Measurements from ENCODE around the gene NFATC1.

NFATC1 gene

DNA sequence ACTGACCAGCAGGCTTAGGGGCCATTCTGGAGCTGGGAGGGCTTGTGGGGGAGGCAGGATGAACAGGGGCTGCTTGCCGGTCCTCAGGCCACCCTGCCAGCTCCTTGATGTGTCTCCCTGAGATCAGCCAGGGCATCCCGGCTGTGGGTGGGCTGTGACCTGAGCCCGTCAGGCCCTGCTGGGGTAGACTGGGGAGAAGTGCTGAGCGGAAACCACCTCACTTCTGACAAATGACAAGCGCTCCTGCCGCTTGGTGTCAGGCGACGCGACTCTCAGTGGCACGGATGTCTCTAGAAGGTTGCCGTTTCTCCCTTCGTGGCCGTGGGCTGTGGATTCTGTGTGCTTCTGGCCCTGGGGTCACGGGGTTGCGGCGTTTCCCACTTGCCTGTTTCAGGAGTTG, 45.7 kb downstream of the NFATC1 start:
- TF ChIP-seq, protein P1, sequence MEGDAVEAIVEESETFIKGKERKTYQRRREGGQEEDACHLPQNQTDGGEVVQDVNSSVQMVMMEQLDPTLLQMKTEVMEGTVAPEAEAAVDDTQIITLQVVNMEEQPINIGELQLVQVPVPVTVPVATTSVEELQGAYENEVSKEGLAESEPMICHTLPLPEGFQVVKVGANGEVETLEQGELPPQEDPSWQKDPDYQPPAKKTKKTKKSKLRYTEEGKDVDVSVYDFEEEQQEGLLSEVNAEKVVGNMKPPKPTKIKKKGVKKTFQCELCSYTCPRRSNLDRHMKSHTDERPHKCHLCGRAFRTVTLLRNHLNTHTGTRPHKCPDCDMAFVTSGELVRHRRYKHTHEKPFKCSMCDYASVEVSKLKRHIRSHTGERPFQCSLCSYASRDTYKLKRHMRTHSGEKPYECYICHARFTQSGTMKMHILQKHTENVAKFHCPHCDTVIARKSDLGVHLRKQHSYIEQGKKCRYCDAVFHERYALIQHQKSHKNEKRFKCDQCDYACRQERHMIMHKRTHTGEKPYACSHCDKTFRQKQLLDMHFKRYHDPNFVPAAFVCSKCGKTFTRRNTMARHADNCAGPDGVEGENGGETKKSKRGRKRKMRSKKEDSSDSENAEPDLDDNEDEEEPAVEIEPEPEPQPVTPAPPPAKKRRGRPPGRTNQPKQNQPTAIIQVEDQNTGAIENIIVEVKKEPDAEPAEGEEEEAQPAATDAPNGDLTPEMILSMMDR (IDR thresholded peaks at IDR 0.05; ENCODE audit: borderline replicate concordance, extremely low read depth, low read length, poor library complexity, severe bottlenecking), result no peak
- TF ChIP-seq EZH2 (IDR thresholded peaks at IDR 0.05; ENCODE audit: borderline replicate concordance, low read depth, low read length, severe bottlenecking), result no peak
- Histone ChIP-seq H3K9ac (ENCODE audit: low read depth, low read length) (no peak overlapping the region), H3K27ac (ENCODE audit: low read length) (no peak overlapping the region), H2AFZ (ENCODE audit: low read depth, low read length) (no peak overlapping the region), H3K9me3 (ENCODE audit: insufficient read depth, low read length, severe bottlenecking) (no peaks in the 10 kb centered on the region), H4K20me1 (ENCODE audit: insufficient read depth, low read length) (peaks cover 50% of the 10 kb centered on the region), H3K4me2 (ENCODE audit: insufficient read depth, low read length) (no peak overlapping the region), H3K79me2 (ENCODE audit: insufficient read depth, low read length) (no peaks in the 10 kb centered on the region), H3K36me3 (ENCODE audit: insufficient read depth, low read length) (no peaks in the 10 kb centered on the region; the same call in 1 of the 2 replicates), H3K4me1 (ENCODE audit: insufficient read depth, low read length) (0 out of 2 replicates have a peak, but pooled peaks cover 8% of the 10 kb centered on the region), H3K4me3 (ENCODE audit: low read depth in 1 of 2, low read length in 2 of 2) (no peak overlapping the region), H3K27me3 (ENCODE audit: insufficient read depth, low read length, poor library complexity) (no peaks in the 10 kb centered on the region)
- DNase-seq (no peak), ATAC-seq (ENCODE audit: insufficient read depth, low read depth) (no peak)

DNA sequence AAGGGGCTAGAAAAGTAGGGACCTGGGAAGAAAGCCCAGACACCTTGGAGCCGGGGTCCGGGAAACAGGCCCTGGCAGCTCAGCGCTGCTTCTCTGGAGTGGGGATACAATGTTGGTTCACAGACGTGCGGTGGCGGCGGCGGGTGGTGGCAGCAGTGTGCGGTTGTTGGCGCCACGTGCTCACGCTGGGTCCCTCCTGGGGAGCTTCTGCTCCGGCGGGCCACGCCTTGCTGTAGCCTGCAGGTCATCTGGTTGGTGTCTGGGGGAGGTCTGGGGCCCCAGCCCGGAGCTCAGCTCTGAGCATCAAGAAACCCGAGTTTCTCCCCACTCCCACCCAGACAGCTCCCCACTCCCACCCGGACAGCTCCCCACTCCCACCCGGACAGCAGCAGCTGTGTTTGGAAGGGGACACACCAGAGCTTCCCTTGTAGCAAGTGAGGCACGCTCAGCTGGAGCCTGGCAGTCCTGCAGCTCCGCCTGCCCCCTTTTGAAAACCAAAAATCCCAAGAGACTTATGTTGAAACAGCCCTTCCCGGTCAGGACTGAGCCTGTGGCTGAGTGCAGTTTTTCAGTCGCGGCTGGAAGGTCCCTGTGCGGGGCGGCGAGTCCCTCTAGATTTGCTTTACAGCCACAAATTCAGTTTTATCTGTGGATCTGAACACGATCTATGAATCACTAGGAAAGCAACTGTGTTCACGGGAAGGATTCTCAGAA, 46.9 kb downstream of the NFATC1 start:
- H2AFZ ChIP-seq (ENCODE audit: low read depth, low read length), result no peak overlapping the region
- no peak overlapping the region for H3K4me2 ChIP-seq (ENCODE audit: insufficient read depth, low read length)
- no peak overlapping the region for H3K27ac ChIP-seq (ENCODE audit: low read length)
- no peaks in the 10 kb centered on the region for H3K79me2 ChIP-seq (ENCODE audit: insufficient read depth, low read length)
- TF ChIP-seq EZH2 (IDR thresholded peaks at IDR 0.05; ENCODE audit: borderline replicate concordance, low read depth, low read length, severe bottlenecking), result no peak
- TF ChIP-seq, protein P1 (IDR thresholded peaks at IDR 0.05; ENCODE audit: borderline replicate concordance, extremely low read depth, low read length, poor library complexity, severe bottlenecking), result no peak
- H3K4me3 ChIP-seq (ENCODE audit: low read depth in 1 of 2, low read length in 2 of 2), result no peak overlapping the region
- H3K27me3 ChIP-seq (ENCODE audit: insufficient read depth, low read length, poor library complexity), result no peaks in the 10 kb centered on the region
- ATAC-seq (ENCODE audit: insufficient read depth, low read depth), result peak; percentile 48; the same call in 2 of the 3 replicates
- no peaks in the 10 kb centered on the region for H3K9me3 ChIP-seq (ENCODE audit: insufficient read depth, low read length, severe bottlenecking)
- H3K9ac ChIP-seq (ENCODE audit: low read depth, low read length), result no peak overlapping the region
- H3K4me1 ChIP-seq (ENCODE audit: insufficient read depth, low read length), result 0 out of 2 replicates have a peak, but pooled peaks cover 8% of the 10 kb centered on the region
- H4K20me1 ChIP-seq (ENCODE audit: insufficient read depth, low read length), result peaks cover 49% of the 10 kb centered on the region
- no peaks in the 10 kb centered on the region; the same call in 1 of the 2 replicates for H3K36me3 ChIP-seq (ENCODE audit: insufficient read depth, low read length)
- DNase-seq, result peak; percentile 30

DNA sequence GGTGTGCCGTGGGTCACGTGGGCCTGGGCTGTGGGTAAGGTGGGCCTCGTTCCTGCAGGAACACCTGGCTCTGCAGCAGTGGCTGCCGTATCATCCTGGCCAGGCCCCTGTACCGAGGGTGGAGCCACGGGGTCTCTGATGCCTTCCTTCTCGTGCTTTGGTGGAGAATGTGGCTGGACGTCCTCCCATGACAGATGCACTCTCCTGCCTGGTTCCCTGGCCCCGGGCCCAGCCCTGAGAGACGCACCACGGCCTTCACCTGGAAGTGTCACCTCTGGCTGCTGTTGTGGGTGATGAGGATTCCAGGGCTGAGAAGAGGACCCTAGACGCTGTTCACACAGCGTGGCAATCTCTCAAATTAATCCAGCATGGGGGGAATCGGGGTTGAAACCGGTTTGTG, 49.5 kb downstream of the NFATC1 start:
- no peak overlapping the region for H2AFZ ChIP-seq (ENCODE audit: low read depth, low read length)
- H3K4me3 ChIP-seq (ENCODE audit: low read depth in 1 of 2, low read length in 2 of 2), result no peak overlapping the region
- H3K9ac ChIP-seq (ENCODE audit: low read depth, low read length), result no peak overlapping the region
- H3K27me3 ChIP-seq (ENCODE audit: insufficient read depth, low read length, poor library complexity), result no peaks in the 10 kb centered on the region
- H3K4me1 ChIP-seq (ENCODE audit: insufficient read depth, low read length), result 0 out of 2 replicates have a peak, but pooled peaks cover 8% of the 10 kb centered on the region
- H3K79me2 ChIP-seq (ENCODE audit: insufficient read depth, low read length), result no peaks in the 10 kb centered on the region
- H3K4me2 ChIP-seq (ENCODE audit: insufficient read depth, low read length), result no peak overlapping the region
- H4K20me1 ChIP-seq (ENCODE audit: insufficient read depth, low read length), result peaks cover 41% of the 10 kb centered on the region
- ATAC-seq (ENCODE audit: insufficient read depth, low read depth), result no peak
- TF ChIP-seq, protein P1 (IDR thresholded peaks at IDR 0.05; ENCODE audit: borderline replicate concordance, extremely low read depth, low read length, poor library complexity, severe bottlenecking), result no peak
- no peak for TF ChIP-seq EZH2 (IDR thresholded peaks at IDR 0.05; ENCODE audit: borderline replicate concordance, low read depth, low read length, severe bottlenecking)
- H3K36me3 ChIP-seq (ENCODE audit: insufficient read depth, low read length), result peaks cover 4% of the 10 kb centered on the region
- DNase-seq, result no peak
- no peaks in the 10 kb centered on the region for H3K9me3 ChIP-seq (ENCODE audit: insufficient read depth, low read length, severe bottlenecking)
- no peak overlapping the region for H3K27ac ChIP-seq (ENCODE audit: low read length)

Measured in DND-41 (cell line).